Measurements from ENCODE around the gene RBM47. TPM values are rescaled to one million over a fixed set of nuclear protein-coding genes. Genes with fewer than 3 reads are reported as not detected.
"Not testable (repeated sequence)": the region's sequence is repeated elsewhere in the genome, so short reads cannot be mapped to it uniquely, and the experiment has no call there.

The RBM47 gene
- total and polyA plus RNA-seq, 3 donors from 2014 or later: 17.8 to 95.1 (median 51.7) TPM

- no peak for DNase-seq
- Histone ChIP-seq H3K9me3 (no peaks in the 10 kb centered on the region), H3K4me3 (no peak overlapping the region), H3K27ac (peak overlapping the region in 1 of 2 donors; percentile 25), H3K36me3 (ENCODE audit: low read depth, missing control alignments) (no peaks in the 10 kb centered on the region), H3K4me1 (peaks cover 12% of the 10 kb centered on the region), H3K27me3 (no peaks in the 10 kb centered on the region)
- intact Hi-C loops (cut with DNase I; ENCODE audit: low total_unique reads): no loop called here
- TF ChIP-seq CTCF (IDR thresholded peaks at IDR 0.05) (no peak), POLR2A (IDR thresholded peaks at IDR 0.05) (no peak)
- 66 to 69% methylated on average over 2 of the region's 2 CpGs for WGBS, 2 donors
Observed at GRCh38 chr4:40547789-40548132, 81.9 kb downstream of the RBM47 start.

- H3K27ac ChIP-seq: peak overlapping the region in 1 of 2 donors; percentile 25
- DNase-seq: no peak
- TF ChIP-seq CTCF (IDR thresholded peaks at IDR 0.05) (no peak), POLR2A (IDR thresholded peaks at IDR 0.05) (no peak)
Observed at GRCh38 chr4:40546969-40547788, 82.5 kb downstream of the RBM47 start.

GRCh38 chr4:40546506-40546905 lies 83.2 kb downstream of the RBM47 start:
- no peaks in the 10 kb centered on the region for H3K9me3 ChIP-seq
- 93 to 95% methylated on average over 4 of the region's 4 CpGs for WGBS, 2 donors
- DNase-seq: no peak
- H3K27me3 ChIP-seq: no peaks in the 10 kb centered on the region
- TF ChIP-seq CTCF (IDR thresholded peaks at IDR 0.05) (no peak), POLR2A (IDR thresholded peaks at IDR 0.05) (no peak)
- no peak overlapping the region for H3K4me3 ChIP-seq
- peaks cover 12% of the 10 kb centered on the region for H3K4me1 ChIP-seq
- H3K27ac ChIP-seq: no peak overlapping the region
- no peaks in the 10 kb centered on the region for H3K36me3 ChIP-seq (ENCODE audit: low read depth, missing control alignments)
- intact Hi-C loops (cut with DNase I; ENCODE audit: low total_unique reads): no loop called here

More at GRCh38 chr4:40546969-40547788, 82.5 kb downstream of the RBM47 start:
- H3K9me3 ChIP-seq: no peaks in the 10 kb centered on the region
- H3K4me1 ChIP-seq: peaks cover 12% of the 10 kb centered on the region
- intact Hi-C loops (cut with DNase I; ENCODE audit: low total_unique reads): no loop called here
- WGBS, 2 donors: 82 to 87% methylated on average over 4 of the region's 4 CpGs
- H3K36me3 ChIP-seq (ENCODE audit: low read depth, missing control alignments): no peaks in the 10 kb centered on the region
- no peaks in the 10 kb centered on the region for H3K27me3 ChIP-seq
- no peak overlapping the region for H3K4me3 ChIP-seq

GRCh38 chr4:40545487-40545886 lies 84.2 kb downstream of the RBM47 start:
- H3K4me3 ChIP-seq; DNase-seq; H3K27ac ChIP-seq; H3K27me3 ChIP-seq; intact Hi-C loops (cut with DNase I; ENCODE audit: low total_unique reads); H3K36me3 ChIP-seq (ENCODE audit: low read depth, missing control alignments); H3K9me3 ChIP-seq: not testable (repeated sequence)
- peaks cover 12% of the 10 kb centered on the region for H3K4me1 ChIP-seq
- 95 to 98% methylated on average over 6 of the region's 6 CpGs for WGBS, 2 donors

- Histone ChIP-seq H3K4me1 (peaks cover 12% of the 10 kb centered on the region), H3K27me3 (no peaks in the 10 kb centered on the region), H3K4me3 (no peak overlapping the region), H3K9me3 (no peaks in the 10 kb centered on the region), H3K36me3 (ENCODE audit: low read depth, missing control alignments) (no peaks in the 10 kb centered on the region), H3K27ac (no peak overlapping the region)
- TF ChIP-seq POLR2A (IDR thresholded peaks at IDR 0.05) (no peak), CTCF (IDR thresholded peaks at IDR 0.05) (no peak)
- WGBS, 2 donors: 91 to 95% methylated on average over 7 of the region's 7 CpGs
- intact Hi-C loops (cut with DNase I; ENCODE audit: low total_unique reads): no loop called here
- no peak for DNase-seq
Observed at GRCh38 chr4:40544221-40544620, 85.4 kb downstream of the RBM47 start.
